Skin of body (tissue), 2 donors: ENCODE data around the gene TCP11L2. TPM values are rescaled to one million over a fixed set of nuclear protein-coding genes. Genes with fewer than 3 reads are reported as not detected.

ENCODE experiments used
- DNase-seq: peaks from one replicate; lab custom pipeline; 2025; lab: John Stamatoyannopoulos, UW
- total RNA-seq: library from RNA; depleted of rRNA; stranded (reverse); fragments of >200 nt; gene quantifications from one replicate; pipeline ENCODE4 v1.2.3, GENCODE V29; 2014

TCP11L2 gene
- 61.7 TPM for total RNA-seq

GRCh38 chr12:106302401-106303201, at the start of gene TCP11L2:
TSS of gene TCP11L2 (plus strand) at chr12:106302733. CDS start at chr12:106311076, 8,343 bp downstream.
- DNase-seq = peak; percentile 86

GRCh38 chr12:106254724-106255123, 47.8 kb upstream of the TCP11L2 start:
- DNase-seq = no peak

DNA sequence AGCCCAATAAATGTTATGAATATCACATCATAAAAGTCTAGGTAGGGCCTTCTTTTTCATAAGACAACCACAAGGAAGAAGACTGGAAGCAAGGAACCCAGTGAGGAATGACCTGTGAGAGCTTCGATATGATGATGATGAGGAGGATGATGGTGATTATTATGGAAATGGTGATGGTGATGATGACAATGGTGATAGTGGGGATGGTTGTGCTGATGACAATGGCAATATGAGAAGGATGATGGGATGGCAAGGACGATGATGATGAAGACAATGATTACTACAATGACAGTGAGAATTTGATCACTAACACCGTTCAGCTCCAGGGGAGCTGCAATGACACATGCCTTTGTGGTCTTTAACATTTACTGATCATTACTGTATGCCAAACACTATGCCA, 47.0 kb upstream of the TCP11L2 start:
- DNase-seq = no peak

DNA sequence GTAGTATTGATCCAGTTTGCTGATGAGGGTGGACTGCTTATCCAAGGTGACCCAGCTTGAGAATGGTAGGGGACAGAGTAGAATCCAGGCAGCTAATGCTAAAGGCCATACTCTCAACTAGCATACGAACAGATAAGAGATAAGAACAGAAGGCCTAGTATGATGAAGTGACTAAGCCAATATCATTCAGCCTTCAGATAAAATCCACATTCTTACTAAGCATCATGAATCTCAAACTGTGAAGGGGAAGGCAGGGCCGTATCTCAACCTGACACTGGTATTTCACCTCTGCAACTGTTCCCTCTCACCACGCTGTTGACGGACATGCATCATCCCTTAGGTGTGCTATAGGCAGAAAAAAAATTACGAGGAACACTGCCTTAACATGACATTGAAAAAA, 46.6 kb upstream of the TCP11L2 start:
- no peak for DNase-seq

- no peak for DNase-seq
Measured at GRCh38 chr12:106256524-106256923, 46.0 kb upstream of the TCP11L2 start.

DNA sequence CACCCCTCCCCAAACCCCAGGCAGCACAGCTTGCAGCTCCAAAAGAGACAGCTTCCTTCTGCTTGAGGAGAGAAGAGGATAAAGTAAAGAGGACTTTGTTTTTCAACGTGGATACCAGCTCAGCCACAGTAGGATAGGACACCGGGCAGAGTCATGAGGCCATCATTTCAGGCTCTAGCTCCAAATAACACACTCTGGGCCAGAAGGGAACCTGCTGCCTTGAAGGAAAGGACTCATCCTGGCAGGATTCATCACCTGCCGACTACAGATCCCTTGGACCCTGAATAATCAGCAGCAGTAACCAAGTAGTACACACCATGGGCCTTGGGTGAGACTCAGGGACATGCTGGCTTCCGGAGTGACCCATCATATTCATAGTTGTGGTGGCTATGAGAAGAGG, 44.3 kb upstream of the TCP11L2 start:
- DNase-seq = no peak

GRCh38 chr12:106258935-106259334, 43.6 kb upstream of the TCP11L2 start:
- no peak for DNase-seq

DNA sequence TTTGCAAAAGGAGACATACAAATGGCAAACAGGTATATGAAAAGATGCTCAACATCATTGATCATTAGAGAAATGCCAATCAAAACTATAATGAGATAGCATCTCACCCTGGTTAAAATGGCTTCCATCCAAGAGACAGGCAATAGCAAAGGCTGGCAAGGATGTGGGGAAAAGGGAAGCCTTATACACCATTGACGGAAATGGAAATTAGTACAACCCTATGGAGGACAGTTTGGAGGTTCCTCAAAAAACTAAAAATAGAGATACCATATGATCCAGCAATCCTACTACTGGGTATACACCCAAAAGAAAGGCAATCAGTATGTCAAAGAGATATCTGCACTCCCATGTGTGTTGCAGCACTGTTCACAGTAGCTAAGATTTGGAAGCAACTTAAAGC, 37.4 kb upstream of the TCP11L2 start:
- DNase-seq = no peak

DNA sequence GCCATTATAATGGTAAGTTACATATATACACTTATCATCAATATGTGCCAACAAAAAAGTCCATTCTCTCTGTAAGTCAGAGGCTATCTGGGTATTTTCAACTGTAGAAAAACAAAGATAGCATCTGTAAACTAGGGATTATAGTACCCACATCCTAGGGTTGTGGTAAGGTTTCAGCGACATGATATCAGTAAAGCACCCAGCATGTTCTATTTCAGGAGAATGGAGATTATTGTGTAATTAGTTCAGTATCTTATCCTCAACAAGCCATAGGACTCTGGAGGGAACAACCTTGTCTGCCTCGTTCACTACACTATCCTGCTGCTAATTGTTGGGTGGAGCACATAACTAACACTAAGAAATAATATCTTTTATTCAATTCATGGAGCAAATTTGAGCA, 35.0 kb upstream of the TCP11L2 start:
- DNase-seq = no peak

- DNase-seq = no peak
Measured at GRCh38 chr12:106269150-106269771, 33.3 kb upstream of the TCP11L2 start.

DNA sequence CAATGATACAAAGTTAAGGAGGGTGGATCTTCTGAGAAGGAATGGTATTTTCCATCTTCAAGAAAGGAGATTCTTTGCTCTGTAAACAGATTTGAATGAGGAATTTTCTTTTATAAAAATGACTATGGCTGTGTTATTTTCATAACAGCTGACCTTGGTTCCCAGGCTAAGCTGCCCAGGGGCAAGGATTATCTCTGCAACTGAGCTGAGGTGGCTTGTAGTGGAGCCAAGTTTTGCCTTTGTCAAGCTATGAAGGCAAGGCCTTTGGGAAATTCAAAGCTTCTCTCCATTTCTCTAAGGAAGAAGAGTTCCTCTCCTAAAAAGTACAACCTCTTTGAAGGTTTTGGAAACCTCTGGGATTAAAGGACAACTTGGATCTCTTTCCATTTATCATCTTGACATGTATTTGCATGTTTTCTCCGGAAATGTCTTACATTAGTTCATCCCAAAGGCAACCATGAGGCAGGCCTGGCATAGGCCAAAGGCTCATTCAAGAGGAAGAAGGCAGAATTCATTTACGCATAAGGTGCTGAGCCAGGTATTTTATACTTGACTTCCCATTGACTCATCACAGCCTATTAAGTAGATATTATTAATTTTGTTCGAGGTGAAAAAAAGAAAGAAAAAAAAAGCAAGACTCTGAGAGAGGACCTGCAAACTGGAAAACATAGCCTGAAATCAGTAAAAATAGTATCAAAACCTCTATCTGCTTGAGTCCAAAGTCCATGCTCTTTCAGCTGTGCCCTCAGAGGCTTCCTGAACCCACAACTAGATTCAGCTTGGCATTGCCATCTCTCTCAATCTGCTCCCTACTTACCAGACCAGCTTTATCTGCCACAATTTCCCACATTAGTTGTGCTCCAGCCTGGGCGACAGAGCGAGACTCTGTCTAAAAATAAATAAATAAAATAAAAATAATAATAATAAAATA, 30.7 kb upstream of the TCP11L2 start:
- DNase-seq = no peak

DNA sequence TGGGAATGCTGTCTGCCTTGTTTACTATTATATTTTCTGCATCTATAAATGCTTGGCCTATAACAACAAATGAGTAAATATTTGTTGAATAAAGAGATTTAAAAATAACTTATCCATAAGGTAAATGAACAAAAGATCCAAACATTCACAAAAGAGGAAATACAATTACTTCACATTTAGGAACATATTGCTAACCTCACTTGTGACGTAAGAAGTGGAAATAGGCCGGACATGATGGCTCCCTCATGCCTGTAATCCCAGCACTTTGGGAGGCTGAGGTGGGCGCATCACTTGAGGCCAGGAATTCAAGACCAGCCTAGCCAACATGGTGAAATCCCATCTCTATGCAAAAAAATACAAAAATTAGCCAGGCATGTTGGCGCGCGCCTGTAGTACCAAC, 29.0 kb upstream of the TCP11L2 start:
- no peak for DNase-seq

DNA sequence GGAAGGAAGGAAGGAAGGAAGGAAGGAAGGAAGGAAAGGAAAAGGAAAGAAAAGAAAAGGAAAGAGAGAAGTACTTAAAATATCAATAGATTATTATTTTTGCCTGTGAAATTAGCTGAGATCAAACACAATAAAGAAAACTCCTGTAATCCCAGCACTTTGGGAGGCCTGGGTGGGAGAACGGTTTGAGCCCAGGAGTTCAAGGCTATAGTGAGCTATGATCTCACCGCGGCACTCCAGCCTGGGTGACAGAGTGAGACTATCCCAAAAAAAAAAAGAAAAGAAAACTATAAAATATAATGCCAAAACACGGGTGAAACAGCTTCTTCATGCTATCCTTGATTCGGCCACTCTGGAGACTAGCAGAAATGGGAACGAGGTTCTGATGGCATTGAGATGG, 28.5 kb upstream of the TCP11L2 start:
- no peak for DNase-seq

GRCh38 chr12:106274575-106275121, 27.9 kb upstream of the TCP11L2 start:
- DNase-seq = no peak

GRCh38 chr12:106275458-106275857, 27.1 kb upstream of the TCP11L2 start:
- no peak for DNase-seq

GRCh38 chr12:106276032-106276740, 26.3 kb upstream of the TCP11L2 start:
- no peak for DNase-seq

GRCh38 chr12:106280106-106280505, 22.4 kb upstream of the TCP11L2 start:
- DNase-seq = no peak

GRCh38 chr12:106281056-106281782, 21.3 kb upstream of the TCP11L2 start:
- no peak for DNase-seq

DNA sequence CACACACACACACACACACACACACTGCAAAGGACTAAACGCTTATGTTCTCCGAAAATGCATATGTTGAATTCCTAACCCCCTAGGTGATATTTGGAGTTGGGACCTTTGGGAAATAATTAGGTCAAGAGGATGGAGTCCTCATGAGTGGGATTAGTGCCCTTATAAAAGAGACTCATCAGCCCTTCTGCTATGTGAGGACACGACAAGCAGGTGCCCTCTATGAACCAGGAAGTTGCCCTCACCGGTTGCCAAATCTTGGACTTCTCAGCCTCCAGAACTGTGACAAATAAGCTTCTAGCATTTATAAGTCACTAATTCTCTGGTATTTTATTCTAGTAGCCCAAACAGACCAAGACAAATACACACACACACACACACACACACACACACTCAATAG, 20.7 kb upstream of the TCP11L2 start:
- no peak for DNase-seq

DNA sequence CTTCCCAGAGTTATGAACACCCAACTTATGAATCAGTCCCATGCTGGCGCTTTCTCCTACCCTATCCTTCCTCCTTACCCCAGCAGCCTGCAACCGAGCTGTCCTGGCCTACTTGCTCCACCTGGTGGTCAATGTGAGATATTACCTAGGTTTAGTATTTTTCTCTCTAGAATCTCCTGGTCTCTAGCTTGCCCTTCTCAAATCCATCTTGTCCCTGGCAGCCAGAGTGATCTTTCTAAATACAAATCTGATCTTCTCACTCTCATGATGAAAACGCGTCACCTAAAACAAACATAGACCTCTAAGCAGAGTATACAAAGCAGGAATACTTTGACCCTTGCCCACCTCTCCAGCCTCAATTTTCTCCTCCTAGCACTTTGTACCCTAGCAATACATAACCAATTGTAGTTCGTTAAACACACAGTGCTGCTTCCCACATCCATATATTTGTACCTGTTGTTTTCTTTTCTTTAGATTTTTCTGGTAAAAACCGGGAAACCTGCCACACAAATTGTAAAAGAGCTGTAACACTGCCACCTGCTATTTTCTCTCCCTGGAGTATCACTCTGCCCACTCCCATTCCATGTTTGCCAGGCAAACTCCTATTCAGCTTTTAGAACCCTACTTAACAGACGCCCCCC, 20.0 kb upstream of the TCP11L2 start:
- DNase-seq = peak; percentile 3
